Lower leg skin (tissue), 3 donors: ENCODE data around the gene B3GALT6.

Experiments
- CTCF ChIP-seq, 3 donors: fragments of 450-650 bp; IDR thresholded peaks; one replicate each; pipeline ENCODE4 v1.5.1; 2016; ENCODE audit warnings: antibody characterized with exemption in 3 of 3, mild to moderate bottlenecking in 3 of 3, moderate library complexity in 2 of 3
- POLR2A ChIP-seq, 2 donors: fragments of 450-650 bp; IDR thresholded peaks; one replicate each; pipeline ENCODE4 v1.6.1; 2016 to 2017; ENCODE audit warnings: antibody characterized with exemption in 2 of 2, mild to moderate bottlenecking in 1 of 2, moderate library complexity in 1 of 2

- no peak for TF ChIP-seq POLR2A (IDR thresholded peaks at IDR 0.05)
- TF ChIP-seq CTCF (IDR thresholded peaks at IDR 0.05): no peak
Measured at GRCh38 chr1:1223321-1223720, 8.7 kb upstream of the B3GALT6 start.
